GM12873 (cell line): ENCODE results near the gene GPX2.

ENCODE experiments used
- TF ChIP-seq, protein P1 (sequence below): IDR thresholded peaks from 2 replicates; pipeline ENCODE4 v1.5.1; 2012; ENCODE audit warnings: low read depth, mild to moderate bottlenecking, moderate library complexity, low read length, control low read depth; ENCODE audit not compliant: insufficient read depth; ENCODE audit errors: missing control alignments

GPX2 gene

DNA sequence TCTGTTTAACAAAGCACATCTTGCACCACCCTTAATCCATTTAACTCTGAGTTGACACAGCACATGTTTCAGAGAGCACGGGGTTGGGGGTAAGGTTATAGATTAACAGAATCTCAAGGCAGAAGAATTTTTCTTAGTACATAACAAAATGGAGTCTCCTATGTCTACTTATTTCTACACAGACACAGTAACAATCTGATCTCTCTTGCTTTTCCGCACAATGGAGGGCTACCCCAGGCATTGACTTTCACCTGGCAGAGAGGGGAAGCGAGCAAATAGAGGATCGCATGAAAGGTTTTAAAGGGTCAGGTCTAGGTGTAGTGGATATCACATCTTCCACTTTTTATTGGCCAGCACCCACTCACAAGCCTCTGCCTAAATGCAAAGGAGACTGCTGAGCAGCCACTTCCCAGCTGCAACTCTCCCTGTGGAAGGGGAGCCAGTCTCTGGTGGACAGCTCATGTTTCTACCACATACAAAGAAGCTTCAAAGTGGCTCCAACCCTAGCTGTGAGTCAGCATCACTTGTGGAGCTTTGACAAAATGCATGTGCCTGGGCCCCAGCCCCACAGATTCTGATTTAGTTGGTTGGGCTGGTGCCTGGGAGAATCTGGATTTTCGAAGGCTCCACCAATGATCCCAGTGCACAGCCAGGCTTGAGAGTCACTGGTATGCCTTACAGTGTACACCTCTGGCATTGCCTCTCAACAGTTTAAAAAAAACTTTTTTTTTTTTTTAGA lies 37.0 kb upstream of the GPX2 start:
- TF ChIP-seq, protein P1, sequence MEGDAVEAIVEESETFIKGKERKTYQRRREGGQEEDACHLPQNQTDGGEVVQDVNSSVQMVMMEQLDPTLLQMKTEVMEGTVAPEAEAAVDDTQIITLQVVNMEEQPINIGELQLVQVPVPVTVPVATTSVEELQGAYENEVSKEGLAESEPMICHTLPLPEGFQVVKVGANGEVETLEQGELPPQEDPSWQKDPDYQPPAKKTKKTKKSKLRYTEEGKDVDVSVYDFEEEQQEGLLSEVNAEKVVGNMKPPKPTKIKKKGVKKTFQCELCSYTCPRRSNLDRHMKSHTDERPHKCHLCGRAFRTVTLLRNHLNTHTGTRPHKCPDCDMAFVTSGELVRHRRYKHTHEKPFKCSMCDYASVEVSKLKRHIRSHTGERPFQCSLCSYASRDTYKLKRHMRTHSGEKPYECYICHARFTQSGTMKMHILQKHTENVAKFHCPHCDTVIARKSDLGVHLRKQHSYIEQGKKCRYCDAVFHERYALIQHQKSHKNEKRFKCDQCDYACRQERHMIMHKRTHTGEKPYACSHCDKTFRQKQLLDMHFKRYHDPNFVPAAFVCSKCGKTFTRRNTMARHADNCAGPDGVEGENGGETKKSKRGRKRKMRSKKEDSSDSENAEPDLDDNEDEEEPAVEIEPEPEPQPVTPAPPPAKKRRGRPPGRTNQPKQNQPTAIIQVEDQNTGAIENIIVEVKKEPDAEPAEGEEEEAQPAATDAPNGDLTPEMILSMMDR = no peak

DNA sequence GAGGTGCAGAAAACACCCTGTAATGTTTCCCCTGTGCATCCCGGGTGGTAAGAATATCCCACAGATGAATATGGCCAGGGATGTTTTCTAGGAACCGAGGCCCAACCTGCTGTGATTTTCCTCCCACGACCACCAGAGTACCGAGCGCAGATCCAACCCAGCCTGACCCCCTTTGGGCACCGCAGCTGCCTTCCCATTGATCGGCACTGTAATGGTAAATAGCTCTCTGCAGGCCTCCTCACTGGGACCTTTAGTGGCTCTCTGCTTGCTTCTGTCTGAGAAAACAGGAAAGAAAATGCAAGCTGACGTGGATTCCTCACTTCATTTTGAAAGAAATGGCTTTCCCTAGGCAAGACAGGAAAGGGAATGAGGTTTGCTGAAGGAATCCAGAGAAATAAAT lies 32.0 kb upstream of the GPX2 start:
- TF ChIP-seq, protein P1 = no peak

DNA sequence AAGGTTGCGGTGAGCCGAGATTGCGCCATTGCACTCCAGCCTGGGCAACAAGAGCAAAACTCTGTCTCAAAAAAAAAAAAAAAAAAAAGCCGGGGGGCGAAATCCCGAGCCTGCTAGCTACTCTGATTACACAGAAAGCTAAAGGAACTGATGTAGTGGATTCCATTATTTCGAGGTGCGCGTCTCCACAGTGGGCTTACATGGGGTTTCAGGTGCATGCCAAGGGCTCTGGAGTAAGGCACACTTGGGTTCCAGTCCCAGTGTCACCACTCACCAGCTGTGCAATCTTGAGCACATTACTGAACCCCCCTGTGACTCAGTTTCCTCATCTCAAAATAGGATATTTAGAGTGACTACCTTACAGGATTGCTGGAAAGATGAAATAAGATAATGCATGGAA lies 31.3 kb upstream of the GPX2 start:
- TF ChIP-seq, protein P1 = no peak

DNA sequence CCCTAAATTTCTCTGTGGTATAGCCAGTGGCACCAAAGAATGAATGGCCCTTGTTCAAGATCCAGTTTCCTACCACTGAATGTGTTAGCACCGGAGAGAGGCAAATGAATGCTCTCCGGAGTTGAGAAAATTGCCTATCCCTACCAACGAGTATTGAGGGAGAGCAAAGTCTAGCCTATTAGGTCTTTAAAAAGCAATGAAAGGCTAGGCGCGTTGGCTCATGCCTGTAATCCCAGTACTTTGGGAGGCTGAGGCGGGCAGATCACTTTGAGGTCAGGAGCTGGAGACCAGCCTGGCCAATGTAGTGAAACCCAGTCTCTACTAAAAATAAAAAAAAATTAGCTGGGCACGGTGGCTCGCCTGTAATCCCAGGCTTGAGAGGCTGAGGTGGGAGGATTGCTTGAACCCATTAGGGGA lies 30.5 kb upstream of the GPX2 start:
- TF ChIP-seq, protein P1 = no peak

DNA sequence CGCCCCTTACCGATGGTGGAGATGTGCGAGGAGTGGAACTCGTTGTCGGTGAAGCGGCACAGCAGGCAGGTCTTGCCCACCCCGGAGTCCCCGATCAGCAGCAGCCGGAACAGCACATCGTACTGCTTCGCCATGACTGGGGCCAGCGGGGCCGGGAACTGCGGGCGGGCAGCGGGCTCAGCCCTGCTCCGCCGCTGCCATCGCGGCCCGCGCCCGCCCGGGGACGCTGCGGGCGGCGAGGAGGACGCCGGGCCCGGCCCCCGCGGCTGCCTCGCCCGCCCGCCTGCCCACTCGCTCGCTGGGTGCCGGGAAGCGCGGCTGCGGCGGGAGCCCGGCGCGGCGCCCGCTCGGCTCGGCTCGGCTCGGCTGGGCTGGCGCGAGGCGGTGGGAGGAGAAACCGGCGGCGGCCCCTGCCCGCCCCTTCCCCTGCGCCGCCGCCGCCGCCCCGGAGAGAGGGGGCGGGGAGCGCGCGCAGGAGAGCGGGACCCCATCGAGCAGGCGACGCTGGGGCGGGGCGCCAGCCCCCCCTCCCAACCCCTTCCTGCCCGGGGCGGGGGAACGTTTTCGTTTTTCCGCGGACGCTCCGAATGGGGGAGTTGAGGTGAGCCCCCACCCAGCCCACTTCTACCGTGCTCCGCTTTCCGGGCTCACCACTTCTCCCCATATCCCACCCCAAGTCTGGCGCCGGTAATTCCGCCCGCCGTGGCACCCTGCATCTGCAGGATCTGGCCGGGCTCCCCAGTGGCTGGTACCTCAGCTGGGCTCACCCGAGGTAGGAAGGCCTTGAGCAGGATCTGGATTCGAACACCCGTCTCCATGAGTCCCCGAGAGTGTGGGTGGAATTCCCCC lies 29.6 kb upstream of the GPX2 start, which contains the start of gene RAB15:
RAB15 (minus strand) TSS at position 394 of the 849 bp plus-strand sequence; CDS start at position 134, 260 bp downstream.
- TF ChIP-seq, protein P1 = no peak

DNA sequence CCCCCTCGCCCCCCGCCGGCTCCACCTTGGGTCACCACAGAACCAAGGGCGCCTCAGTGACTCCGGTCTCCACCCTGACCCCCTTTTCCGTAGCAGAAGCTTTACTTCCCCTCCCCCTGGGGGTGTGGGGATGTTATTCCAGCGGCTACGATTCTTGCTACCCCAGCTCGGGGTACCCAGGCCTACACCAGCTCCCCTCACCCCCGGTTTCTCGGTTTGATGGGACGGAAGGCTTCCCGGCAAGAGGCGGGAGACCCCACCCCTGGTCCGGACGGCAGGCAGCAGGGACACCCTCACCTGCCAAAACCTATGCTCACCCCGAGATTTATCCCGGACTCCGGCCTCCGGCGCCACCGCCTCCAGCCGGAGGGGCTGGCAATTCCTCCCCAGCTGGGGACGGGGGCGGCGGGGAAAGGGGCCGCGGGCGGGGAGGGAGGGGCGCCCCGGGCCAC lies 29.0 kb upstream of the GPX2 start:
- TF ChIP-seq, protein P1 = no peak
